Fibroblast of skin of back (primary cell): ENCODE results near the gene FLT3LG.
A peak's percentile ranks its signal among the peaks of the same experiment; 100 is the strongest.

Experiments
- DNase-seq: peaks from one replicate; pipeline ENCODE4 v3.0.0-alpha.2; 2013

FLT3LG gene

DNA sequence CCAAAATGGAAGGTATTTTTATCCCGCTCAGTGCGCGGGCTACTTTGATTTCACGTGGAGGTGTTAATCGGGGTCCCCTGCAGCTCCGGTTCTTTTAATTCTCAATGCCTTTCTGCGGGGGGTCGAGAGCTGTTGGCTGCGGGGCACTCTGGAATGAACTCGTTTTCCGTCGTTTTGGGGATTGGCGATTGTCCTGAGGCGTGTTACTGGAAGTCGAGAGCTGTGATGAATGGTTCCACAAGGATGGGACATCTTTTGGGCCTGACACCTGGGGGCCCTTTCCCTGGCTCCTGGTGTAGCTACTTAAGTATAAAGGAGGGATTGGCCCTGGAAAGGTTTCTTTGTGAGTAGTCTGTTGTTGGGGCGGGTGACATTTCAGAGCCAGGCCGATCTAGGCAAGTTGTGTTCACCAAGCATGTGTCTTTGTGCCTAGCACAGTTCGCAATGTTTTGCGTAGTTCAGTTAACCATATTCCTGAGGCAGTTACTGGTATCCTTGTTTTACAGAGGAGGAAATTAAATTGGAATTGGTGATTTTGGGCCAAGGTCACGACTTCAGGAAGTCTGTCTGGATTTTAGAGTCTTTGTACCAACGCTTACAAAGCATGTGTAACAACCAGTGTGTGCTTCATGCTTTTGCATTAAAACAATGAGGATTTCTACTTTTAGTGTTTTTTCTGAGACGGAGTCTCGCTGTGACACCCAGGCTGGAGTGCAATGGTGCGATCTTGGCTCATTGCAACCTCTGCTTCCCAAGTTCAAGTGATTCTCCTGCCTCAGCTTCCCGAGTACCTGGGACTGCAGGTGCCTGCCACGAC lies 14.2 kb downstream of the FLT3LG start:
- no peak for DNase-seq

DNA sequence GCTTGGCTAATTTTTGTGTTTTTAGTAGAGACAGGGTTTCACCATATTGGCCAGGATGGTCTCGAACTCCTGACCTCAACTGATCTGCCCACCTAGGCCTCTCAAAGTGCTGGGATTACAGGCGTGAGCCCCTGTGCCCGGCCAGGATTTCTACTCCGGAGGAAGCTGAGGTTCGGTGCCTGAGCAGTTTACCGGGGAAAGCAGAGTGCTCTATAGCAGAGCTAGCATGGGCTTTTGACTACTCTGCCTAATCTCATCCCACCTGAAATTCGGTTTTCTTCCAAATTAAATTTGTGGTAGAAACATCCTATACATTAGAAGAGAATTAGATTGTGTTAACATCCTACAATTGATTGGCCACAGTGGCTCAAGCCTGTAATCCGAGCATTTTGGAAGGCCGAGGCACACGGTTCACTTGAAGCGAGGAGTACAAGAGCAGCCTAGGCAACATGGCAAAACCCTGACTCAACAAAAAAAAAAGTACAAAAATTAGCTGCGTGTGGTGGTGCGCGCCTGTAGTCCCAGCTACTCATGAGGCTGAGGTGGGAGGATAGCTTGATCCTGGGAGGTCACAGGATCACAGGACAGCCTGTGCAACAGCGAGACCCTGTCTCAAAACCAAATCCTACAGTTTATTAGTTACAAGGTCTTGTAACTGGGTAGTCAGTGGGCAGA lies 15.0 kb downstream of the FLT3LG start:
- DNase-seq: no peak

DNA sequence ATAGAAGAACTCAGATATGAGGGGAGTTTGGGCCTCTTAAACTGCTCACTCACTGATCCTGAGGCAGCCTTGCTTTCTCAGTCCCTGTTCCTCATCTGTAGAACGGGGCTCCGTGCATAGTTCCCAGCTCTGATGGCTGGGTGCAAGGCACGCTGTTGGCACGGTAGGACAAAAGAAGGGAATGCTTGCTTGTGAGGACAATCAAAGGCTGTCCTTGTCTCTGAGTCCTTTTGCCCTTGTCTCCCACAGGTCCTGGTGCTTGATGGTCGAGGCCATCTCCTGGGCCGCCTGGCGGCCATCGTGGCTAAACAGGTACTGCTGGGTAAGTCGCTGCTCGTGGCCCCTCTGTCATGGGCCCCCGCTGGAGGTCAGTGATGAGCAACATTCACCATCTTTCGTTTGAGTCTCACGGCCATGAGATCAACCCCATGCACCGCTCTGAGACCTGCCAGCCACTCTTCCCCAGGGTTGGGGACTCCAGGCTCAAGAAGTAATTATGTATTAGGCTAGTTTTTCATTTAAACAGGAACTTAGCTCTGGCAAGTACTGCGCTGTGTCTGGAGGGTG lies 15.7 kb downstream of the FLT3LG start:
- DNase-seq: no peak

DNA sequence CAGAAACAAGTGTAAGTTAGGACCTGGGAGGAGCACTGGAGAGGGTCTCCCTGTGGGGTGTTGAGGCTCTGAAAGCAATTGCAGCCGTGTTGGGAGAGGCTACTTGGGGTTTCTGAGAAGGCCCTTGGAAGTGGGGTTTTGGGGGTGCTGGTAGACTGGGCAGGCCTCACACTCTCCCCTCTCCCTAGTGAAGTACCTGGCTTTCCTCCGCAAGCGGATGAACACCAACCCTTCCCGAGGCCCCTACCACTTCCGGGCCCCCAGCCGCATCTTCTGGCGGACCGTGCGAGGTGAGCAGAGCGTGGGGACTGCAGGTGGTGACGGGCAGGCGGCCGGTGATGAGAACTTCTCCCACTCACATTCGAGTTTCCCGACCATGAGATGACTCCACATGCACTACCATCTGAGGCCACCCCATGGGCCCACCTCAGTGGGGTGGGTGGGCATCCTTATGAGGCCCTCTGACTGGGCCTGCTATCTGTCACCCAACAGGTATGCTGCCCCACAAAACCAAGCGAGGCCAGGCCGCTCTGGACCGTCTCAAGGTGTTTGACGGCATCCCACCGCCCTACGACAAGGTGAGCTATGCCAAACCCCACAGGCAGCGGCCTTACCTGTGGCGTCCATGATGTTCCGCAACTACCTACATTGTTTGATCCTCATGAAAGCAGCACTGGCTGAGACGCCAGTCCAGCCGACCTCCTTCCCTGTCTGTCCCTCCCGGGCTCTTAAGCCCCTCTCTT lies 16.4 kb downstream of the FLT3LG start:
- DNase-seq: no peak

DNA sequence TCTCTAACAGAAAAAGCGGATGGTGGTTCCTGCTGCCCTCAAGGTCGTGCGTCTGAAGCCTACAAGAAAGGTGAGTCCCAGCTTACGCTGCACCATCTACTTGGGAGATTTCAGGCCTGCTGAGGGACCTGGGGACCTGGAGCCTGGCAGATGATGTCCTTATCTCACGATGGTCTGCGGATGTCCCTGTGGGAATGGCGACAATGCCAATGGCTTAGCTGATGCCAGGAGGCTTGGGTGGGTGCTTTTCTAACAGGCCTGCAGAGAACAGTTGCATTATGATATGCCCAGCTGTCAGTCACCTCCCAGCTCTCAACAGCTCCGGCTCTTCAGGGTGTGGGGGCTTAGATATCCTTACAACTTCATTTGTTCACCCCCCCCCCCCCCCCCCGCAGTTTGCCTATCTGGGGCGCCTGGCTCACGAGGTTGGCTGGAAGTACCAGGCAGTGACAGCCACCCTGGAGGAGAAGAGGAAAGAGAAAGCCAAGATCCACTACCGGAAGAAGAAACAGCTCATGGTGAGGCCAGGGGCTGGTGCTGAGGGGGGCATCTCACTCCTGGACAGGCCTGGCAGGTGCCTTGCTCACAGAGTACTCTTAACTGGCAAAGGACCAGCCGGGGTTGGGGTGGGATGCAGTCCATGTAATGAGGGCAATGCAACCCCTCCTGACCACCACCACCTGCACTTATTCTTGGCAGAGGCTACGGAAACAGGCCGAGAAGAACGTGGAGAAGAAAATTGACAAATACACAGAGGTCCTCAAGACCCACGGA lies 17.2 kb downstream of the FLT3LG start:
- no peak for DNase-seq

DNA sequence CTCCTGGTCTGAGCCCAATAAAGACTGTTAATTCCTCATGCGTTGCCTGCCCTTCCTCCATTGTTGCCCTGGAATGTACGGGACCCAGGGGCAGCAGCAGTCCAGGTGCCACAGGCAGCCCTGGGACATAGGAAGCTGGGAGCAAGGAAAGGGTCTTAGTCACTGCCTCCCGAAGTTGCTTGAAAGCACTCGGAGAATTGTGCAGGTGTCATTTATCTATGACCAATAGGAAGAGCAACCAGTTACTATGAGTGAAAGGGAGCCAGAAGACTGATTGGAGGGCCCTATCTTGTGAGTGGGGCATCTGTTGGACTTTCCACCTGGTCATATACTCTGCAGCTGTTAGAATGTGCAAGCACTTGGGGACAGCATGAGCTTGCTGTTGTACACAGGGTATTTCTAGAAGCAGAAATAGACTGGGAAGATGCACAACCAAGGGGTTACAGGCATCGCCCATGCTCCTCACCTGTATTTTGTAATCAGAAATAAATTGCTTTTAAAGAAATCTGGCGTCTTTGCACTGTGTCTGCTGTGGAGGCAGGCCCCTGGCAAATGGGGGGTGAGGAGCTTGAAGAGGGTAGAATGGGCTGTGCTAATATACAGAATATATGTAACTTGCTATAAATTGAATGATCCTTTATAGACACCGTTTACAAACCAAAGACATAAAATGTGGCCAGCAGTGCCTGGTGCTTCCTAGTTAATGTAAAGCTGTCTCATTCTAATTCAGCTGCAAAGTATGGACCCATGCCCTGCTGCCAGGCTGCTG lies 18.0 kb downstream of the FLT3LG start:
- DNase-seq: no peak

DNA sequence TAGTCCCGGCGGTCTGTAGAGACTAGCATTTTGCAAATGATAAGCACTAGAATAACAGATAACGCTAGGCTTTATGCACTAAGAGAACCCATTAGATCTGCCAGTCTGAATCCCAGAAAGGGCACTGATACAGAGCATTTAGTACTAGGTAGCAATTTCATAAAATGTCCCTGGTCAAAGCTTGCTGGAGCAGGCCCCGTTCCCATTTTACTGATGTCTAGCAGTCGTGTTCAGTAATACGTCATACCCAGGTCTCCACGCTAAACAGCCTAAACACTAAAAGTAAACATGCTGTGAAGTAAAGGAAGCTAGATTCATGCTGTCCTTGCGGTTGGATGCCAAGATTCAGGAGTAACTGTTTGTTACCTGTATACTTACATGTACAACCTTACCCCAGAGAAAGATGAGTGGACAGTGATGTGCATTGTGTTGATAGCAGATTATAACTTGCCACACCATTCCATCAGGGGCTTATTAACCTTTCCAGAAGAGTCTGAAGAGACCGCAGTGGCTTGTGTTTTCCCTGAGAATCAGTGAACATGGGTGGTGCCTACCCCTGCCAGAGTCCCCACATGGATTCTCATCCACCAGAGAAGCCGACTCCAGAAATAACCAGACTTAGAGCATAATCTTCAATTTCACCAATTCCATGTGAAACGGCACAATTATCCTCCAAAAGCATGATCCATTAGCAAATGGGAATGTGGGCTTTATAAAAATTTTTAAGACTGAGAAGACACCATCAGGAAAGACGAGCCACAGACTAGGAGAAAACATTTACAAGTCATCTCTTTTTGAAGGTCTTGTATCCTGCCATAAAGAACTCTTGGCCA lies 18.8 kb downstream of the FLT3LG start:
- no peak for DNase-seq

DNA sequence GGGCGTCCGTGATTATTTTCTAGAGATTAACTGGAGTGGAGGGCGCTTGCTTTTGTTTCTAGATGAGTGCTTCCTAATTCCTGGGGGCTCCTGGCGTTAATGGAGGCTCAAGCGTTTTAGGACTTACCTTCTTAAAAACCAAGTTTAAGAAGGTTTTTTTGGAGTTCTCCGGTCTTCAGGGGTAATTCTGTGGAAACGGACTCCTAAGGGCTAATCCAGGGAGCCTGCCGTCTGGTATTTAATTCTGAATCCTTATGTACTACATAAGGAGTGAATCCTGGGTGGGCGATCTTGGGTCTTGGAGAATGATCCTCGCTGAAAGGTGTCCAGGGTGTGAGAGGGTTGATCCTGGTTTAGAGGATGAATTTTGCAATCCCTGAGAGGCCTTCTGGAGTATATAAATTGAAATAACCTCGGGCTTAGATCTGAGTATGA lies 22.6 kb downstream of the FLT3LG start:
- DNase-seq: no peak

DNA sequence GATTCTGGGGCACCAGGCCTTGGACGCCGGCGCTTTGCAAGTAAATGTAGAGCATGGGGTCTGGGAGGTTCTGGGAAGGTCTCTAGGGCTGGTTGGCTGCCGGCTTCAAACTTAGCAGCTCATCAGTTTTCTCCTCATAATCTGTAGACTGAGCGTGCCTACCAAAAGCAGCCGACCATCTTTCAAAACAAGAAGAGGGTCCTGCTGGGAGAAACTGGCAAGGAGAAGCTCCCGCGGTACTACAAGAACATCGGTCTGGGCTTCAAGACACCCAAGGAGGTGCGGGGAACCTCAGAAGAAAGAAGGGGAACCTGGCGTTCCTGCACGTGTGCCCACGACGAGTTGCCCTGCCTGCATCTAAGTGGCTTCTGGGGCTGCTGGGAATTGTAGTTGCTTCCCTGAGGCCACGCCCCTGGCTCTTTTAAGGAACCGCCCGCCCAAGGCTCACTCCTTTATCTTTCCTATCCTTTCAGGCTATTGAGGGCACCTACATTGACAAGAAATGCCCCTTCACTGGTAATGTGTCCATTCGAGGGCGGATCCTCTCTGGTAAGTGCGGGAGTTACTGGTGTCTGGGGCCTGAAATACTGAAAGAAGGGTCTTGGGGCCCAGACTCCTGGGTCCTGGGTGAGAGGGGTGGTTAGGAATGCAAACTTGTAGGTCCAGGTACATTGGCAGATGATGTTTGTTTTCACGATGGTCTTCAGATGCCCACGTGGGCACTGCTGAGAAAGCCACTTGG lies 23.2 kb downstream of the FLT3LG start:
- peak; percentile 66 for DNase-seq

DNA sequence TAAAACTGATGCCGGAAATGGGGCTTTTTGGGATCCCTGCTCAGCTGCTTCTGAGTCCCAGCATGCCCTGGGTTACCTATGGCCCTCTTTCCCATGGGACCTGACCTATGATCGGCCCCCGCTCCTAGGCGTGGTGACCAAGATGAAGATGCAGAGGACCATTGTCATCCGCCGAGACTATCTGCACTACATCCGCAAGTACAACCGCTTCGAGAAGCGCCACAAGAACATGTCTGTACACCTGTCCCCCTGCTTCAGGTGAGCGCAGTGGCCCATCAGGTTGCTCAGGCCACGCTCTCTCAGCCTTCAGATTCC lies 23.7 kb downstream of the FLT3LG start:
- DNase-seq: no peak

DNA sequence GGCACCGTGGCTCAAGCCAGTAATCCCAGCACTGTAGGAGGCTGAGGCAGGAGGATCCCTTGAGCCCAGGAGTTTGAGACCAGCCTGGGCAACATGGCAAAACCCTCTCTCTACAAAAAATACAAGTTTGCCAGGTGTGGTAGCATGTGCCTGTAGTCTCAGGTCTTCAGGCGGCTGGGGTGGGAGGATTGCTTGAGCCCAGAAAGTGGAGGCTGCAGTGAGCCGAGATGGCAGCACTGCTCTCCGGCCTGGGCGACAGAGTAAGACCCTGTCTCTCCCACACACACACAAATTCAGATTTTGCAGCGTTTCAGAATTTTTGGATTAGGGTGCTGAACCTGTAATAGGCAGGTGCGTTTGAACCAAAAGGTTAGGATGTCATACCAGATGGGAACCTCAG lies 24.5 kb downstream of the FLT3LG start:
- DNase-seq: no peak

DNA sequence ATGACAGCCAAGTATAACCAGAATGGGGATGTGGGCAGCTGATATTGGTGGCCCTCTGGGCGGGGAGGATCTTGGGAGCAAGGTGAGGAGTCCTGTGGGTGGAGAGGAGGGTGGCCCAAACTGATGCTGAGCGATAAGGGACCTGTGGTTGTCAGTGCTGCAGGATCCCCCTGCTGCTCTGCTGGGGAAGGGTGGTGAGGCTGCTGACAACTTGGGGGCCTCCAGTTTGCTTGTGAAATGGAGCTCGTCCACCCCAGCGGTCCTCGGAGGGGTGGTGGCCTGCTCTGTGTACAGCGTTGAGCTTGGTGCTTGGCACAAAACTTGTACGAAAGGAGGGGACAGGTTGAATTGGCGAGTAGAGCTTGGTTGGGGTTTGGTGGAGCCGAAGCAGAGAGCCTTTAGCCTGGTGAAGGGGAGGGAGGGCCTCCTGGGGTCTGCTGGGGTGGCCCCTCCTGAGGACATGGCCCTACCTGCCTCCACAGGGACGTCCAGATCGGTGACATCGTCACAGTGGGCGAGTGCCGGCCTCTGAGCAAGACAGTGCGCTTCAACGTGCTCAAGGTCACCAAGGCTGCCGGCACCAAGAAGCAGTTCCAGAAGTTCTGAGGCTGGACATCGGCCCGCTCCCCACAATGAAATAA lies 25.1 kb downstream of the FLT3LG start:
- no peak for DNase-seq

DNA sequence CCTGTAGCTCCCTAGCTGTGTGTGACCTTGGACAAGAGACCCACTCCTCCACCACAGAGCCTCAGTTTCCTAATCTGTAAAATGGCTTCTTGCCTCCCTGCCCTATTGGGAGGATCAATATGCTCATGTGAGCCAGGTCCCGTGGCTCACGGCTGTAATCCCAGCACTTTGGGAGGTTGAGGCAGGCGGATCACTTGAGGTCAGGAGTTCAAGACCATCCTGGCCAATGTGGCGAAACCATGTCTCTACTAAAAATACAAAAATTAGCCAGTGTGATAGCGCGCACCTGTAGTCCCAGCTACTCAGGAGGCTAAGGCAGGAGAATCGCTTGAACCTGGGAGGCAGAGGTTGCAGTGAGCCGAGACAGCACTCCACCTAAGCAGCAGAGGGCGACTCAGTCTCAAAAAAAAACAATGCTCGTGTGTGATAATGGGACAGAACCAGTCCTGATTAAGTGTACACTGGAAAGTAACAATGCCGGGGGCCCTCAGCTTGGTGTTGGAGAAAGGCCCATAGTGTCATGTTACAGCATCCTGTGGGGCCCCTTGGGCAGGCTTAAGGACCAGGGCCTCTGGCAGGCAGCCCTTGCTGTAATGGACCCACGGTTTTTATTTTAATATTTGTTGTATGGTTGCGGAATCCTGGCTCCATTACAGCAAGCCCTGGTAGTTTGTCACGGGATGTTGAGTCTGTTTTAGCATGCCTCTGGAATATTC lies 29.0 kb downstream of the FLT3LG start:
- peak; percentile 68 for DNase-seq

DNA sequence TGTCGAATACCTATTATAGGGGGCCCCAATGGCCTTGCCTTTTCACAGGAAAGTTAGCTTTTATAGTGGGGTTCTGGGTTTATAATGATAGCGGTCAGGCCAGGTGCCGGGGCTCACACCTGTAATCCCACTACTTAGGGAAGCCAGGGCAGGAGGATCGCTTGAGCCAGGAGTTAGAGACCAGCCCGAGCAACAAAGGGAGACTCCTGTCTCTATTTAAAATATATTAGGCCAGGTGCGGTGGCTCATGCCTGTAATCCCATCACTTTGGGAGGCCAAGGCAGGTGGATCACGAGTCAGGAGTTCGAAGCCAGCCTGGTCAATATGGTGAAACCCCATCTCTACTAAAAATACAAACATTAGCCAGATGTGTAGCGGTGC lies 29.6 kb downstream of the FLT3LG start:
- DNase-seq: no peak

DNA sequence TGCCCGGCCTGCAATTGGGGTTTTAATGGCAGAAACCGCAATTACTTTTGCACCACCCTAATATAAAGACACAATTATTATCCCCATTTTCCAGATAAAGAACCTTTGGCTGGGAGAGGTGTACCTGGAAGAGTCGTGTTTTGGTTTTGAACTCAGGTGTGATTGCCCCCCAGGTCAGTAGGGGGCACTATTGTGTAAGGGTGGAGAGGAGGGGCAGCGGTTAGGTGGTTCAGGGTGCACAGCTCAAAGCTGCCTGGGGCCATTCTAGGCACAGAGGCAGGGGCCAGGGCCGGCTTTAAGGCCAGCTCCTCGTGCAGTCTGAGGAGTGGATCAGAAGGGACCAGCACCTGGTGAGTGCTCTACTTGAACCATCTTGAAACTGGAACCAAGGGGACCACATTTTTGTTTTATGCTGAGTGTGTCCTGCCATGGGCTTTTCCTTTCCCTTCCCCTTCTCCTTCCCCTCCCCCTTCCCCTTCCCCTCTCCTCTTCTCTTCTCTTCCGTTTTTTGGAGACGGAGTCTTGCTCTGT lies 32.6 kb downstream of the FLT3LG start:
- DNase-seq: peak; percentile 43

DNA sequence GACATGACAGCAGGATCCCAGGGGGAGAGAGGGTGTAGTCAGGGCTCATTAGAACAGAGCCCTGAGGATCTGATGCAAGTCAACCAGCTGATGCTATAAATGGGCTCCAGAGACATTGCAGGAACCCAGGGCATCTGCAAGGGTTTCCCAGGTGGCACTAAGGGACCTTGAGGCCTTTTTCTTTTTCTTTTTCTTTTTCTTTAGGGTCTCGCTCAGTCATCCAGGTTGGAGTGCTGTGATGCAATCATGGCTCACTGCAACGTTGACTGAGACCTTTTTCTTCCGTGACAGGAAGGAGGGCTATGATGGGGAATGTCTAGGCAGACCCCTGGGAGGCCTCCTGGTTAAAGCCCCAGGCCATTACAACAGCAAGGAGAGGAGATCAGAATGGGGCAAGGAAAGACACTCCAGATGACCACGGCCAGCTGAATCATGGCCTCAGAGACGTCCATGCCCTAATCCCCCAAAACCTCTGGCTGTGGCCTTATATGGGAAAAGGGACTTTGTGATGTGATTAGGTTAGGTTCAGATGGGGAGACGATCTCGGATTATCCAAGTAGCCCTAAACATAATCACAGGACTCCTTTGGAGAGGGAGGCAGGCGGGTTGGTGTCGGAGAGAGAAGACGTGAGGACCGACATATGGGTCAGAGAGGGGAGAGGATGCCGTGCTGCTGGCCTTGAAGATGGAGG lies 33.9 kb downstream of the FLT3LG start:
- DNase-seq: no peak

DNA sequence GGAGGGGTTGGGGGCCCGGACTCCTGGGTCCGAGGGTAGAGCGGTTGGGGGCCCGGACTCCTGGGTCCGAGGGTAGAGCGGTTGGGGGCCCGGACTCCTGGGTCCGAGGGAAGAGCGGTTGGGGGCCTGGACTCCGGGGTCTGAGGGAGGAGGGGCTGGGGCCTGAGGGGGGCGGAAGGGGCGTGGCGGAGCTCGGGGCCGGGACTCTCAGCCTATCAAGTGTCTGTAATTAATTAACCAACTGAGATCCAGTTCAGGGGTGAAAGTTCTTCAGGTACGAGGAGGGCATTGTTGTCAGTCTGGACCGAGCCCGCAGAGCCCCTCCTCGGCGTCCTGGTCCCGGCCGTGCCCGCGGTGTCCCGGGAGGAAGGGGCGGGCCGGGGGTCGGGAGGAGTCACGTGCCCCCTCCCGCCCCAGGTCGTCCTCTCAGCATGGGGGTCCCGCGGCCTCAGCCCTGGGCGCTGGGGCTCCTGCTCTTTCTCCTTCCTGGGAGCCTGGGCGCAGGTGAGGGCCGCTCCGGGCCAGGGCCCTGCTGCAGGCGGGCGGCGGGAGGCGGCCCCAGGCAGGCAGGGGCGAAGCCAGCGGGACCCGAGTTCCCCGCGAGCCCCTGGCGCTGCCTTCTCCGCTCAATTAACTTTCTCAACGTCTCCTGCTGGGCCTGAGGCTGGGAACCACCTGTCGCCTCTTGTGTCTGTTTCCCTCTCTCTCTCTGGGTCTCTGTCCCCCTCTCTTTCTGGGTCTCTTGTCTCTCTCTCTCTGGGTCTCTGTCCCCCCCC lies 39.1 kb downstream of the FLT3LG start:
- no peak for DNase-seq
